ENCODE data around the gene IRX2.

IRX2 gene

DNA sequence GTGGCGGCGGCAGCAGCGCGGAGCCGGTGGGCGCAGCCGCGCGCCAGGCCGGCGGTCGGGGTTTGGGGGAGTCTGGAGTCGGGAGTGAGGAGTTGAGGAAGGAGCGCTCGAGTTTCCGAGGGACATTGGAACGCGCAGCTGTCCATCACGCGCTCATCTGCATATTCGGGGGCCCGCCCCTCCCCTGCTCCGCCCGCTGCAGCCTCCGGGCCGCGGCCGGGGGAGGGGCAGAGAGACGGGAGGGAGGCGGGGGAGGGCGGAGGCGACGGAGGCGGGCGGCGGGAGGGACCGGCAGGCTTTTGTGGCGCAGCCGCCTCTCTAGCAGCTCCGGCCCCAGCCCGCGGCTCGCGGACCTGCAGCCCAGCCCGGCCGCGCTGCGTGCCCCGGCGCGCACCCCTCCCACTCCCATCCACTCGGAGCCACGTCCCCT is at the start of gene IRX2:
TSS of gene IRX2 (minus strand) at position 86 of the 430 bp plus-strand sequence. CDS start 264 bp downstream, outside the sequence.
- DNase-seq: no peak

DNA sequence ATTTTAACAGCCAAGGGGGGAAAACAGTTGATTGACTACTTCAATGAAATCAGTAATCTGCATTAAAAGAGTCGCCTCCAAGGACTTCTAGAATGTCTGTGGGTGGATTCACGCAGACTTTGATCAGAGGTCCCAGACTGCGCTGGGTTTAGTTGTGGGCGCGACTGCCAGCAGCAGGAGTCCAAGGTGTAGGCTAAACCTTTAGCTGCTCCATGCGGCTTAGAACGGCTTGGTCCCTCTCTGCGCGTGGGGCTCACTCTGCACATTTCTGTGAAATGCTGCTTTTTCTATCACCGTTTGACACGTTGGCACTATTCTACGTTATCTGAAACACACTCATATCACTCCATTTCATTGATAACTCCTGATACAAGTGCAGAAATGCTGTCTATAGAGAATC is 48.6 kb upstream of the IRX2 start:
- DNase-seq: no peak

DNA sequence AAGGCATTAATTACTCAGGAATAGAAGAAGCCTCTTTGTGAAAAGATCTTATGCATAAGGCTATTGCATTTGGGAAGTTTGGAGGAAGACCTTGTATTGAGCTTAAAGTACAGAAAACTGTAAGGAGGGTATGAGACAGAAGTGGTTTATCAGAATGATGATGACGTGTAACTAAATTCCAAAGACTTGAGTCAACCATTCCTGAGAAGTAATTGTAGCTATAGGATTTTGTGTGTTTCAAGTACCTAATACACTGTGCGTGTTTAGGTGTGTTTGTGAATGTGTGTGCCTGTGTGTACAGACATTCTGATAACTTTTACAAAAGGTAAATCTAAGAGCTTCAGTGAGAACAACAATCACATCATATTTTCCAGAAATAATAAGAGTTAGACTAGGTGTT is 46.5 kb upstream of the IRX2 start:
- no peak for DNase-seq

GRCh38 chr5:2797160-2797559 is 45.7 kb upstream of the IRX2 start:
- peak; percentile 10 for DNase-seq

- DNase-seq: no peak
These were observed 31.7 kb upstream of the IRX2 start for GRCh38 chr5:2783223-2783622.

GRCh38 chr5:2782658-2783057 is 31.2 kb upstream of the IRX2 start:
- no peak for DNase-seq

GRCh38 chr5:2780421-2781171 is 29.1 kb upstream of the IRX2 start:
- no peak for DNase-seq

GRCh38 chr5:2779459-2779858 is 28.0 kb upstream of the IRX2 start:
- DNase-seq: no peak

DNA sequence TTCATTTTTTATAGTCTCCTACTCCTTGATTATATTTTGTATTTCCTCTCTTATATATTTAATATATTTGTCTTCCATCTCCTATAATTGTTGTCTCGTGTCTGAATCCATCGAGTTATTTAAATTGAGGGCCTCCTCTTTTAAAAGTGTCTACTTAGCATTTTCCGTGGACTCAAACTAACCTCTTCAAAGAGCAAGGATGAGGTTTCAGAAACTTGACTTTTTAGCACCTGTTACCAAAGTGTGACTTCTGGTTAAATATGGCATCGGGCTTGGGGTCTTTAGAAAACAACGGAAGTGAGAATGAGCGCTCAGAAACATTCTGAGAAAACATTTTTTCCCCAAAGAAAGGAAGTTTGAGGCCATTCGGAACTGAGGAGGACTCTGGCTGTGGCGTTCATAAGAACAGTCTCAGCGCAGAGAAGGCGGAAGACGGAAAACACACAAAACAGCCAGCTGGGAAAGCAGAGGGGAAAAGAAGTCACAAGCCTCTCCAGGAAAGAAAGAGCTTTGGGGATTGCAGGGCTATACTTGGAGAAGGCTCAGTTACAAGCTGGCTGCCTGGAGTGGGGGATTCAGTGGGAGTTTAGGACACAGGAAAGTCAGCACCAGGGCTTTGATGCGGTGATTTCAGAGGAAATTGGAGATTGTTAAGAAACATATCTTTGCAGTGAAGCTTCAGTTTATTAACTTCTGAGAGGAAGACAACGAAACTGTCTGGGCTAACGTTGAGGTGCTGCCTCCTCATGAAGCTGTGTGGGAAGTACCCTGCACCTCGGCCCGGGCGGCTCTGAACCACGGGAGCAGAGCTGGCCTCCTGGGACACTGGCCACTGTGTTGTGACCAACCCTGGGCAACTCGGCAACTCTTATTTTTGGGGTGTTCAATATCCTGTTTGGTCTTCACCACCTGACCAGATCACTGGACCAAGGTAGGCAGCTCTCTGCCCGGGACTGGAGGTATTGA is 25.1 kb upstream of the IRX2 start:
- DNase-seq: no peak

GRCh38 chr5:2773327-2773726 is 21.9 kb upstream of the IRX2 start:
- DNase-seq: no peak

DNA sequence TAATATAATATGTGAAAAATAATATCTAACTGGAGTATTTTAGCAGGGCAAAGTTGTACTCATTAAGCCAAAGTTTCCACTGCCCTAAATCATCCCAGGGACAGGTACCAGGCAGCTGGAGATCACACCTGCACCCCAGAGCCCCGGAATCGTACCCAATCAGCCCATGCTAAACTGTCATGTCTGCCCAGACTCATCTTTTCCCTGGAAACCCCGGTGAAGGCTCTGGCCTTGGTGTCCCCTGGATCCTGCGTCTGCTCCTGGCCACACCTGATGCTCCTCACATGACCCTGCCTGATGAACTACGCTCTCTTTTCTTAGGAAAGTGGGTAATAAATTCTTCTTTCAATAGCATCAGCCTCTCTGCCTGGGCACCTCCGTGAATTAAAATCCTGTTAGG is 15.6 kb upstream of the IRX2 start:
- DNase-seq: no peak

GRCh38 chr5:2764581-2764980 is 13.1 kb upstream of the IRX2 start:
- DNase-seq: no peak

DNA sequence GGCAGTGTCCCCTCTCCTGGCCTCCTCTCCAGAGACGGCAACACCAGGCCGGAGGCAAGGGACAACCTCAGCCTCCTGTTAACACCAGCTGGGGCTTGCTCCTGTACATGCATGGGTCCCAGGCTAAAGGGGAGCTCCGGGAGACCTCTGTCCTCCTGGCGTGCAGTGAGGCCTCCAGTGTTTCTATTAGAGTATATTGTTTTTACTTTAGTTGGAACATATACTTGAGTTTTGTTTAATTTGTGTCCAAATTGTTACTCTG is 12.0 kb upstream of the IRX2 start:
- no peak for DNase-seq

- DNase-seq: no peak
These were observed 11.5 kb upstream of the IRX2 start for GRCh38 chr5:2762744-2763532.

DNA sequence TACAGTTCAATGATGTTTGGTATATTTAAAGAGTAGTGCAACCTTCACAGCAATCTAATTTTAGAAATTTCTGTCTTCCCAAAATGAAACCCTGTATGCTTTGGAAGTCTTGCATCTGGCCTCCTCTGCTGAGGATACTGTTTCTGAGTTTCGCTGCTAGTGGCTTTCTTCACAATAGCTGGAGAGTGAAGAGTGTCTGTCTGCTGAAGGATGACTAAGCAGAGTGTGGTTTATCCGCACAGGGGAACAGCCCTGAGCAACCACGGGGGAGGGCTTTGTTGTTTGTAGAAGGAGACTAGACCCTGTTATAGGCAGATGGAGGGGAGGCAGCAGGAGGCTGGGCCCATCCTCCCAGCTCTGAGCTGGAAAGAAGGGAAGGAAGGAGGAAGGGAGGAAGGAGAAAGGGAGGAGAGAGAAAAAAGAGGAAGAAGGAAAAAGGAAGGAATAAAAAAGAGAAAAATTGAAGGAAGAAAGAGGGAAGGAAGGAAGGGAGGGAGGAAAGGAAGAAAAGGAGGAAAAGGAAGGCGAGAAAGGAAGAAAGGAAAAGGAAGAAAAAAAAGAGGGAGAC is 10.5 kb upstream of the IRX2 start:
- no peak for DNase-seq

DNA sequence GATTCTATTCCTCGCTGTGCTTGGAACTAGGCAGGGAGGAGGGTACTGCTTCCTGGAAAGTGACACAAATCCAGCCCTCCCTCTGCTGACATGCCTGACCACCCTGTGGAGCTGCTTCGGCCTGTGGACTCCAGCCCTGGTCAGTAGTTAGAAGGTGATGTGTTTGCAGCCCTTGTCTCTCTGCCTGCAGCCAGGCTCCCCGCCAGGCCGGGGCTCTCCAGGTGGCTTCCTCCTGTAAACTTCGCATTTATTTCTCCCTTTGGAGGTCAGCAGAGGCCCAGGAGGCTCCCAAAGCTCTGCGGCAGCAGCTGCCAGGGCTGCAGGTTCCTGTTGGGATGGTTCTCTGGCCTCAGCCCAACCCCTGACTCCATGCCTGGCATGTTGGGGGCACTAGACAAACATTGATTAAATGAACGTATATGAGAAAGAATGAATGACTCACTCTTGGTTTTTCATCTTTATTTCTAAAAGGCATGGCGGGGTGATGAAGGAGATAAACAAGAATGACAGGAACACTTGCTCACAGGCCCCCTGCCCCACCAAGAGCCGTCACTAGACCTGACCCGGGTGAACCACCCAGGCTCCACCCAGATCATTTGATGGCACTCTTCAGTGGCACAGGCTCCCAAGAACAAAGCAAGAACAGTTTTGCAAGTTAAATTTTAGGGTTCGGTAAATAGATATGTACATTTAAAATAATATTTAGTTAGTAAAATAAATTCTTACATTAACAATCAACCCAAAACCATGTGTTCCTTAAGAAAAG is 8.4 kb upstream of the IRX2 start:
- DNase-seq: no peak

GRCh38 chr5:2759091-2759490 is 7.6 kb upstream of the IRX2 start:
- DNase-seq: no peak

DNA sequence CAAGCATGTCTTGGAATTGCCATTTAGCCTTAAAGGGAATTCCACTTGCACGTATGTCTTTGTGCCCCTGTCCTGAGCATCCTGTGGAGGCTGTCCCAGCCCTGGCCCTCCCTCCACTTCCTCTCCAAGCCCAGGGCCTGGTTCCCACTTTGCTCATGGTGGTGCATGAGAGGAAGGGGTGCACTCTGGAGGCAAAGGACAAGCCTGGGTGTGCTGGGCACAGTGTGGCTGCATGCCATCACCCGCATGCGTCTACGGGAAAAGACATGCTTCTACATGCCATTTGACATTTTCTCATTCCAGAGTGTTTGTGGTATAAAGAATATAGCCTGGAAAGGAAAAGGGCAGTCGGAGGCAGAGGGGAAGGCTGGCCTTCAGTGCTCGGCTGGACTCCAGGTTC is 7.2 kb upstream of the IRX2 start:
- no peak for DNase-seq

DNA sequence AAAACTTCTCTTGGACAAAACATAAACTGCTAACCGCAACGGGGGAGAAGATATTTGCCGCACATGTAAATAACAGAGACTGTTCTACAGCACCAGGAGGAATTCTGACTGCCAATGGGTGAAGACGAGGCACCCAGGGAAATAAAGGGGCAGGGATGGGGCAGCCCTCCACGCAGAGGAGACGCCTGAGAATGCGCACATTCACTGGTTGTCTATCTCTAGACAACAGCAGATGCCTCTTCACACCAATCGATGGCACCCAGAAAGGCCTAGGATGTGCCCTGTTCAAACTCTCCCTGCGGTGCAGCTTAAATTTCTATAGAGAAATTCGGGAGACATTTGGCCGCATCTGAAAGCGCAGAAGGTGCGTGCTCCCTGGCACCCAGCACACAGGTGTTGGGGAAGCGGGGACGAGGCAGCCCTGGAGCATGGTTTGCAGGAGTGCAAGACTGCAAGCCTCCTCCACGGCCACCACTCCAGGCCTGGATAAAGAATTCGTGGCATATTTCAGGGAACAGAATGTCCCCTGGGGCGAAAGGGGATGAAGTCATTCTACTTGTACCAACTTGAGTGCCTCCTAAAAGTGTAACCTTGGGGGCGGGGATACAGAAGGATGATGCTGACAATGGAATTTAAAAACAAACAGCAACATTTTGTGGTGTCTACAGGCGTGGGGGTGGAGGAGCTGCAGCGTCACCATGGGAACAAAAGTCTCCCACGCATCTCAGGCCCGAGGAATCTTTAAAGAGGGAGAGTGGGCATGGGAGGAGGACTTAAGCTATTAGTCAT is 6.3 kb upstream of the IRX2 start:
- no peak for DNase-seq

GRCh38 chr5:2756211-2757152 is 5.0 kb upstream of the IRX2 start:
- no peak for DNase-seq

All from DMS53 (cell line).